ENCODE data around the gene GALM. TPM values are rescaled to one million over a fixed set of nuclear protein-coding genes. Genes with fewer than 3 reads are reported as not detected.

Gene GALM
- 9.6 and 10.1 TPM in 2 replicates for polyA plus RNA-seq (2011; rRNA removed)
- 2.8 and 6.8 TPM in 2 replicates for polyA minus RNA-seq (2011; rRNA and poly(A)+ RNA removed)

DNA sequence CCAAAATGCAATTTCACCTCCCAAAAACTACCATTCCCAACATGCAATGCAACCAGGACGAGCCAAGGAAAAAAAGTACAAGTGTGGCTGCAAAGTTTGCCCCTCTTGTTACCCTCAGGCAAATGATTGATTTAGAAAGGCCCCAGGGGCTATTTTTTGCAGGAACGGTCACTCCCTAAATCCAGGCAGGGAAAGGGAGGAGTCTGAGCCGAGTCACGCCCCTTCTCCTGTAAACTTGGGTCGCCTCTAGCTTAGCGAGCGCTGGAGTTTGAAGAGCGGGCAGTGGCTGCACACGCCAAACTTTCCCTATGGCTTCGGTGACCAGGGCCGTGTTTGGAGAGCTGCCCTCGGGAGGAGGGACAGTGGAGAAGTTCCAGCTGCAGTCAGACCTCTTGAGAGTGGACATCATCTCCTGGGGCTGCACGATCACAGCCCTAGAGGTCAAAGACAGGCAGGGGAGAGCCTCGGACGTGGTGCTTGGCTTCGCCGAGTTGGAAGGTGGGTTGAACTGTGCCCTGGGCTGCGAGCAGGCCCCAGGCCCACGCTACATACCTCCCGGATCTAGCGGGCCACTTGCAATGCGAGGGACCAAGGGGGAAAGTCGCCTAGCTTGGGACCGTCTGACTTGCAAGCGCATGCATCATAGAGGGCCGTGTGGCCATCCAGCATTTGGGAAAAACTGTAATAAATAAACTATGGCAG lies at the start of gene GALM:
TSS of gene GALM (plus strand) at position 261 of the 702 bp plus-strand sequence. CDS start at position 309, 48 bp downstream.
- POLR2A ChIA-PET: no interaction called here
- no peaks in the 10 kb centered on the region for H3K27me3 ChIP-seq (ENCODE audit: control insufficient read depth, insufficient read depth, low read length)
- peak within 1 kb of the TSS; percentile 41 for H3K4me3 ChIP-seq (ENCODE audit: low read depth, low read length)
- TF ChIP-seq, protein P1, sequence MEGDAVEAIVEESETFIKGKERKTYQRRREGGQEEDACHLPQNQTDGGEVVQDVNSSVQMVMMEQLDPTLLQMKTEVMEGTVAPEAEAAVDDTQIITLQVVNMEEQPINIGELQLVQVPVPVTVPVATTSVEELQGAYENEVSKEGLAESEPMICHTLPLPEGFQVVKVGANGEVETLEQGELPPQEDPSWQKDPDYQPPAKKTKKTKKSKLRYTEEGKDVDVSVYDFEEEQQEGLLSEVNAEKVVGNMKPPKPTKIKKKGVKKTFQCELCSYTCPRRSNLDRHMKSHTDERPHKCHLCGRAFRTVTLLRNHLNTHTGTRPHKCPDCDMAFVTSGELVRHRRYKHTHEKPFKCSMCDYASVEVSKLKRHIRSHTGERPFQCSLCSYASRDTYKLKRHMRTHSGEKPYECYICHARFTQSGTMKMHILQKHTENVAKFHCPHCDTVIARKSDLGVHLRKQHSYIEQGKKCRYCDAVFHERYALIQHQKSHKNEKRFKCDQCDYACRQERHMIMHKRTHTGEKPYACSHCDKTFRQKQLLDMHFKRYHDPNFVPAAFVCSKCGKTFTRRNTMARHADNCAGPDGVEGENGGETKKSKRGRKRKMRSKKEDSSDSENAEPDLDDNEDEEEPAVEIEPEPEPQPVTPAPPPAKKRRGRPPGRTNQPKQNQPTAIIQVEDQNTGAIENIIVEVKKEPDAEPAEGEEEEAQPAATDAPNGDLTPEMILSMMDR (IDR thresholded peaks at IDR 0.05; ENCODE audit: insufficient read depth, low read depth, low read length): no peak
- CTCF ChIA-PET: interaction anchor here (0.6 to 1.4 kb wide), 3 partner anchors 16 to 62 kb away, joined by 3 to 4 read pairs (median 4); no protein-coding TSS in a partner anchor
- no peaks in the 10 kb centered on the region for H3K36me3 ChIP-seq (ENCODE audit: control insufficient read depth, insufficient read depth, low read length)
- peak; percentile 69 for DNase-seq (ENCODE audit: low read depth)

DNA sequence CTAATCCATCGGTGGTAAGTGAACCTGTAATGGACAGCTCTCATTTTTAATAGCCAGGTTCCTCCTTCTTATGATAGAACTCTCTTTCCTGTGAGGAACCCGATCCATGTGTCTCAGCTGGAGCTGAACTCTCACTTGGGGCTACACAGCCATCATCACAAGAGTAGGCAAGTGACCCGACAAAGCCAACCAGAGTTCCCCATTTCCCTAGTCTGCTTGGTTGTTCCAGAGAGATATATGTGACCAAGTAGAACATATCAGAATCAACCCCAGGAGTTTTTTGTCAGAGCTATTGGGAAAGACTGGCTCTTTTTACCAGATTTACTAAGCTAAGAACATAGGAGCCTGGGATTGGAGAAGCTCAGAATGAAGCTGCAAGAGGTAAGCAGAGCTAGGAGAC lies 48.6 kb upstream of the GALM start:
- no peaks in the 10 kb centered on the region for H3K27me3 ChIP-seq (ENCODE audit: control insufficient read depth, insufficient read depth, low read length)
- TF ChIP-seq, protein P1 (IDR thresholded peaks at IDR 0.05; ENCODE audit: insufficient read depth, low read depth, low read length): no peak
- ChIA-PET POLR2A (no interaction called here), CTCF (interaction anchor here (1.5 kb wide), 1 partner anchor 78 kb away, joined by 3 read pairs; no protein-coding TSS in a partner anchor)
- H3K36me3 ChIP-seq (ENCODE audit: control insufficient read depth, insufficient read depth, low read length): no peaks in the 10 kb centered on the region
- H3K4me3 ChIP-seq (ENCODE audit: low read depth, low read length): no peak overlapping the region
- DNase-seq (ENCODE audit: low read depth): no peak

GRCh38 chr2:38619458-38620164 lies 46.3 kb upstream of the GALM start:
- POLR2A ChIA-PET: interaction anchor here (0.6 to 0.8 kb wide), 2 partner anchors 83 to 132 kb away, joined by 3 to 4 read pairs; partner anchors contain the start of gene SRSF7
- H3K36me3 ChIP-seq (ENCODE audit: control insufficient read depth, insufficient read depth, low read length): no peaks in the 10 kb centered on the region
- CTCF ChIA-PET: interaction anchor here (1.2 to 1.4 kb wide), 2 partner anchors 14 to 16 kb away, joined by 6 to 8 read pairs; no protein-coding TSS in a partner anchor
- TF ChIP-seq, protein P1 (IDR thresholded peaks at IDR 0.05; ENCODE audit: insufficient read depth, low read depth, low read length): no peak
- no peaks in the 10 kb centered on the region for H3K27me3 ChIP-seq (ENCODE audit: control insufficient read depth, insufficient read depth, low read length)
- no peak overlapping the region for H3K4me3 ChIP-seq (ENCODE audit: low read depth, low read length)
- DNase-seq (ENCODE audit: low read depth): no peak

GRCh38 chr2:38620282-38620977 lies 45.5 kb upstream of the GALM start:
- DNase-seq (ENCODE audit: low read depth): peak; percentile 73
- Histone ChIP-seq H3K27me3 (ENCODE audit: control insufficient read depth, insufficient read depth, low read length) (no peaks in the 10 kb centered on the region), H3K36me3 (ENCODE audit: control insufficient read depth, insufficient read depth, low read length) (no peaks in the 10 kb centered on the region), H3K4me3 (ENCODE audit: low read depth, low read length) (no peak overlapping the region)
- TF ChIP-seq, protein P1 (IDR thresholded peaks at IDR 0.05; ENCODE audit: insufficient read depth, low read depth, low read length): no peak
- ChIA-PET CTCF (interaction anchor here (1.2 to 1.4 kb wide), 2 partner anchors 15 to 17 kb away, joined by 6 to 8 read pairs; no protein-coding TSS in a partner anchor), POLR2A (interaction anchor here (0.8 kb wide), 1 partner anchor 131 kb away, joined by 3 read pairs; the partner anchor contains the start of gene SRSF7)

Data from BJ (cell line).